ENCODE results near the gene SEMA3B.

SEMA3B gene

DNA sequence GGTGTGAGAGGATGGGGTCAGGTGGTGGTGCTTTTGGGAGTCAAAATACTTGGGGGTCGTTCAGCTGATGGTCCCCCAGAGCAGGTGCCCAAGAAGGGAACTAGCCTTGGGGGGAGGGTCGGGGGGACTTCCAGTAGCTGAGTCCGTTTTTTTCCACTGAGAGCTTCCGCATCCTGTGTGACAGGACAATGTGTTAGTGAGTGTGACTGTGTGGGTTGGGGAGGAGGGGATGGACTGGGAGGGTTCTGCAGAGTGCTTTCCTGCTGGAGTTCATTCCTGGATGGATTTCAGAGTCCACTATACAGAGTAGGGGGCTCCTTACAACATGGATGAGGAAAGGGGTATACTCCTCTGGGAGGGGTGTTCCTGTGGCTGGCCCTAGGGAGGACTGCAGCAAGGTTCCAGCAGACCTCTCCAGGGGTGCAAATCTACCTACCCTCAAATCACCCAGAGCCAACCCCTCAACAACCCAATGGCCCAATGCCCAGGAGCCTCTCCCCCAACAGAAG lies 54.2 kb downstream of the SEMA3B start:
- ChIA-PET CTCF (interaction anchor here (0.6 to 3.0 kb wide), 6 partner anchors 11 to 1107 kb away, joined by 3 to 21 read pairs (median 4); partner anchors contain the start of genes HYAL3 and NAA80), POLR2A (interaction anchor here (2.5 to 3.2 kb wide), 3 partner anchors 14 to 27 kb away, joined by 7 to 17 read pairs (median 12); partner anchors contain the start of genes HYAL3 and NAA80)
- peaks cover 3 to 55% of the 10 kb centered on the region in 2 experiments; a peak in 2 of 3 replicates for H3K36me3 ChIP-seq (ENCODE audit: control insufficient read depth in 2 of 2, insufficient read depth in 1 of 2, low read length in 2 of 2)
- TF ChIP-seq ZBTB20 (tag by site-specific recombination; IDR thresholded peaks at IDR 0.05) (peak; percentile 88), SCRT2 (tag by site-specific recombination; IDR thresholded peaks at IDR 0.05) (no peak)
- H3K4me1 ChIP-seq (ENCODE audit: control insufficient read depth, insufficient read depth, low read length), result no peaks in the 10 kb centered on the region
- H3K9me3 ChIP-seq (ENCODE audit: control insufficient read depth, insufficient read depth, low read depth, low read length), result no peaks in the 10 kb centered on the region
- no peak overlapping the region for H3K27ac ChIP-seq (ENCODE audit: extremely low read depth, low read depth, low read length)
- H3K4me3 ChIP-seq (ENCODE audit: low read depth, low read length), result no peak overlapping the region

- Histone ChIP-seq H3K4me3 (ENCODE audit: low read depth, low read length) (no peak overlapping the region), H3K9me3 (ENCODE audit: control insufficient read depth, insufficient read depth, low read depth, low read length) (no peaks in the 10 kb centered on the region), H3K4me1 (ENCODE audit: control insufficient read depth, insufficient read depth, low read length) (no peaks in the 10 kb centered on the region), H3K36me3 (ENCODE audit: control insufficient read depth in 2 of 2, insufficient read depth in 1 of 2, low read length in 2 of 2) (peaks cover 3 to 50% of the 10 kb centered on the region in 2 experiments; a peak in 2 of 3 replicates), H3K27ac (ENCODE audit: extremely low read depth, low read depth, low read length) (no peak overlapping the region)
- TF ChIP-seq ZSCAN30 (tag by site-specific recombination; IDR thresholded peaks at IDR 0.05) (no peak), GLIS2 (tag by site-specific recombination; IDR thresholded peaks at IDR 0.05) (peak; percentile 35; the same call in 1 of the 2 replicates), ZNF843 (tag by site-specific recombination; IDR thresholded peaks at IDR 0.05) (no peak), ZFP41 (tag by site-specific recombination; IDR thresholded peaks at IDR 0.05; ENCODE audit: borderline replicate concordance) (no peak), ZIC2 (tag by site-specific recombination; IDR thresholded peaks at IDR 0.05) (0 out of 2 replicates have a peak, but pooled peaks have one; percentile 38), ZNF2 (tag by site-specific recombination; IDR thresholded peaks at IDR 0.05) (no peak)
- TF ChIP-seq, protein P1, sequence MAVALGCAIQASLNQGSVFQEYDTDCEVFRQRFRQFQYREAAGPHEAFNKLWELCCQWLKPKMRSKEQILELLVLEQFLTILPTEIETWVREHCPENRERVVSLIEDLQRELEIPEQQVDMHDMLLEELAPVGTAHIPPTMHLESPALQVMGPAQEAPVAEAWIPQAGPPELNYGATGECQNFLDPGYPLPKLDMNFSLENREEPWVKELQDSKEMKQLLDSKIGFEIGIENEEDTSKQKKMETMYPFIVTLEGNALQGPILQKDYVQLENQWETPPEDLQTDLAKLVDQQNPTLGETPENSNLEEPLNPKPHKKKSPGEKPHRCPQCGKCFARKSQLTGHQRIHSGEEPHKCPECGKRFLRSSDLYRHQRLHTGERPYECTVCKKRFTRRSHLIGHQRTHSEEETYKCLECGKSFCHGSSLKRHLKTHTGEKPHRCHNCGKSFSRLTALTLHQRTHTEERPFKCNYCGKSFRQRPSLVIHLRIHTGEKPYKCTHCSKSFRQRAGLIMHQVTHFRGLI (tag by site-specific recombination; IDR thresholded peaks at IDR 0.05), result no peak
- ChIA-PET POLR2A (interaction anchor here (0.9 to 2.8 kb wide), 5 partner anchors 14 to 129 kb away, joined by 3 to 12 read pairs (median 5); partner anchors contain the start of genes HYAL3 and NAA80), CTCF (interaction anchor here (0.6 to 3.0 kb wide), 13 partner anchors 10 to 129 kb away, joined by 3 to 21 read pairs (median 5); partner anchors contain the start of genes HYAL3, LSMEM2 and NAA80)
Measured at GRCh38 chr3:50323614-50324199, 54.8 kb downstream of the SEMA3B start.

GRCh38 chr3:50324351-50325112 lies 55.6 kb downstream of the SEMA3B start:
- Histone ChIP-seq H3K4me3 (ENCODE audit: low read depth, low read length) (no peak overlapping the region), H3K4me1 (ENCODE audit: control insufficient read depth, insufficient read depth, low read length) (no peaks in the 10 kb centered on the region), H3K36me3 (ENCODE audit: control insufficient read depth in 2 of 2, insufficient read depth in 1 of 2, low read length in 2 of 2) (peaks cover 3 to 46% of the 10 kb centered on the region in 2 experiments; a peak in 2 of 3 replicates), H3K27ac (ENCODE audit: extremely low read depth, low read depth, low read length) (no peak overlapping the region), H3K9me3 (ENCODE audit: control insufficient read depth, insufficient read depth, low read depth, low read length) (no peaks in the 10 kb centered on the region)
- POLR2A ChIA-PET, result interaction anchor here (0.9 to 2.5 kb wide), 4 partner anchors 13 to 130 kb away, joined by 3 to 12 read pairs (median 4); partner anchors contain the start of genes HYAL3 and NAA80
- CTCF ChIA-PET, result interaction anchor here (0.6 to 3.0 kb wide), 18 partner anchors 12 to 199 kb away, joined by 3 to 21 read pairs (median 4); partner anchors contain the start of genes HYAL3, LSMEM2 and NAA80
- TF ChIP-seq KLF17 (tag by site-specific recombination; IDR thresholded peaks at IDR 0.05), result 0 out of 2 replicates have a peak, but pooled peaks have one; percentile 25
- 0 out of 2 replicates have a peak, but pooled peaks have one; percentile 21 for TF ChIP-seq SP7 (tag by site-specific recombination; IDR thresholded peaks at IDR 0.05)
- TF ChIP-seq ZNF670 (tag by site-specific recombination; IDR thresholded peaks at IDR 0.05; ENCODE audit: low read depth), result no peak
- no peak for TF ChIP-seq ZNF514 (tag by site-specific recombination; IDR thresholded peaks at IDR 0.05)
- TF ChIP-seq PATZ1 (tag by site-specific recombination; IDR thresholded peaks at IDR 0.05), result peak; percentile 68
- no peak for TF ChIP-seq ZBTB11 (tag by site-specific recombination; conservative IDR thresholded peaks at IDR 0.05; ENCODE audit: low read depth)
- peak; percentile 48 for TF ChIP-seq IKZF3 (tag by site-specific recombination; IDR thresholded peaks at IDR 0.05)
- no peak for TF ChIP-seq ZNF26 (tag by site-specific recombination; IDR thresholded peaks at IDR 0.05)
